Measurements from ENCODE around the gene PLXNB1. TPM values are rescaled to one million over a fixed set of nuclear protein-coding genes. Genes with fewer than 3 reads are reported as not detected.
A peak's percentile ranks its signal among the peaks of the same experiment; 100 is the strongest.

PLXNB1 gene
- total RNA-seq, 1 experiment from 2014 or later, result 24.6 TPM

- Histone ChIP-seq H3K9me3 (ENCODE audit: low read depth, low read length, poor library complexity, severe bottlenecking) (no peaks in the 10 kb centered on the region), H3K36me3 (ENCODE audit: insufficient read depth, low read length, poor library complexity, severe bottlenecking) (no peaks in the 10 kb centered on the region), H3K27ac (ENCODE audit: low read depth, low read length, poor library complexity, severe bottlenecking) (no peak overlapping the region), H3K4me1 (ENCODE audit: insufficient read depth, low read length, poor library complexity, severe bottlenecking) (no peaks in the 10 kb centered on the region), H3K4me3 (ENCODE audit: low read depth, low read length, poor library complexity, severe bottlenecking) (no peak overlapping the region), H3K27me3 (replicated peaks; ENCODE audit: insufficient read depth, low read depth, low read length, poor library complexity) (no peaks in the 10 kb centered on the region)
- ChIA-PET POLR2A (ENCODE audit: low non-redundant PET) (no interaction called here), CTCF (no interaction called here)
- TF ChIP-seq, protein P1, sequence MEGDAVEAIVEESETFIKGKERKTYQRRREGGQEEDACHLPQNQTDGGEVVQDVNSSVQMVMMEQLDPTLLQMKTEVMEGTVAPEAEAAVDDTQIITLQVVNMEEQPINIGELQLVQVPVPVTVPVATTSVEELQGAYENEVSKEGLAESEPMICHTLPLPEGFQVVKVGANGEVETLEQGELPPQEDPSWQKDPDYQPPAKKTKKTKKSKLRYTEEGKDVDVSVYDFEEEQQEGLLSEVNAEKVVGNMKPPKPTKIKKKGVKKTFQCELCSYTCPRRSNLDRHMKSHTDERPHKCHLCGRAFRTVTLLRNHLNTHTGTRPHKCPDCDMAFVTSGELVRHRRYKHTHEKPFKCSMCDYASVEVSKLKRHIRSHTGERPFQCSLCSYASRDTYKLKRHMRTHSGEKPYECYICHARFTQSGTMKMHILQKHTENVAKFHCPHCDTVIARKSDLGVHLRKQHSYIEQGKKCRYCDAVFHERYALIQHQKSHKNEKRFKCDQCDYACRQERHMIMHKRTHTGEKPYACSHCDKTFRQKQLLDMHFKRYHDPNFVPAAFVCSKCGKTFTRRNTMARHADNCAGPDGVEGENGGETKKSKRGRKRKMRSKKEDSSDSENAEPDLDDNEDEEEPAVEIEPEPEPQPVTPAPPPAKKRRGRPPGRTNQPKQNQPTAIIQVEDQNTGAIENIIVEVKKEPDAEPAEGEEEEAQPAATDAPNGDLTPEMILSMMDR (conservative IDR thresholded peaks at IDR 0.05; ENCODE audit: low read depth, low read length), result no peak
- TF ChIP-seq EZH2 (IDR thresholded peaks at IDR 0.05; ENCODE audit: borderline replicate concordance, low read depth, low read length, poor library complexity, severe bottlenecking), result no peak
- no peak for DNase-seq (ENCODE audit: low spot score)
- intact Hi-C loops (cut with micrococcal nuclease; ENCODE audit: unreplicated experiment), result no loop called here
- no TSS peak for BruUV-seq (replicated peaks)
These were observed 60.1 kb downstream of the PLXNB1 start for GRCh38 chr3:48369693-48370332.

DNA sequence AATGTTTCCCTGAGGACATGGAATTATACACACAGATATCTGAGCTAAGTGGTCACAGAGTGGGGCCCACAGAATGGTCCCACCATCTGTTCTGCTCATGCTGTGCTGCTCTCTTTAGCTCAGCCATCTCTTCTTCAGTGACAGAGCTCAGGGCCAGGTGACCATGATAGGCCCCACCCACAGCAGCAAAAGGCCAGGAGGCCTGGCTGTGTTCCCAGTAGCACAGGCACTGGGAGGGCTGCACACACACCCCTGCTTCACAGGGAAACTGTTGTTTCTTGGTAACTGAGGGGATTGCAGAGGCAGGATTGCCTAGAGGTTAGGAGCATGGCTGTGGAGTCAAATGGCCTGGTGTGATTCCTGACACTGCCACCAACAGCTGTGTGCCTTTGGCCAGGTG lies 62.7 kb downstream of the PLXNB1 start:
- no peaks in the 10 kb centered on the region for H3K36me3 ChIP-seq (ENCODE audit: insufficient read depth, low read length, poor library complexity, severe bottlenecking)
- CTCF ChIA-PET, result no interaction called here
- H3K4me1 ChIP-seq (ENCODE audit: insufficient read depth, low read length, poor library complexity, severe bottlenecking), result no peaks in the 10 kb centered on the region
- no TSS peak for BruUV-seq (replicated peaks)
- H3K9me3 ChIP-seq (ENCODE audit: low read depth, low read length, poor library complexity, severe bottlenecking), result no peaks in the 10 kb centered on the region
- DNase-seq (ENCODE audit: low spot score), result peak; percentile 1
- POLR2A ChIA-PET (ENCODE audit: low non-redundant PET), result no interaction called here
- no peak overlapping the region for H3K4me3 ChIP-seq (ENCODE audit: low read depth, low read length, poor library complexity, severe bottlenecking)
- intact Hi-C loops (cut with micrococcal nuclease; ENCODE audit: unreplicated experiment), result no loop called here
- no peak overlapping the region for H3K27ac ChIP-seq (ENCODE audit: low read depth, low read length, poor library complexity, severe bottlenecking)
- TF ChIP-seq, protein P1 (conservative IDR thresholded peaks at IDR 0.05; ENCODE audit: low read depth, low read length), result no peak
- no peak for TF ChIP-seq EZH2 (IDR thresholded peaks at IDR 0.05; ENCODE audit: borderline replicate concordance, low read depth, low read length, poor library complexity, severe bottlenecking)
- no peaks in the 10 kb centered on the region for H3K27me3 ChIP-seq (replicated peaks; ENCODE audit: insufficient read depth, low read depth, low read length, poor library complexity)

DNA sequence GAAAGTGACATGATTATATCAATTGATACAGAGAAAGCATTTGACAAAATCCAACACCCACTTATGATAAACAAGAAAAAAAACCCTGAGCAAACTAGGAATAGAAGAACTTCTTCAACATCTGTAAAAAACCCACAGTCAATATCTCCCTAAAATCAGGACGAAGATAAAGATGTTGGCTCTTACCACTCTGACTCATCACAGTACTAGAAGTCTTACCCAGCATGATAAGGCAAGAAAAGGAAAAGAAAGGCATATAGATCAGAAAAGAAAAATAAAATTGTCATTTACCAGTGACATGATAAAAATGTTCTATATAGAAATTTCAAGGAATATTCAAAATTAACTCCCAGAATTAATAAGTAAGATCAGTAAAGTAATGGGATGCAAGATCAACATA lies 65.0 kb downstream of the PLXNB1 start:
- TF ChIP-seq, protein P1 (conservative IDR thresholded peaks at IDR 0.05; ENCODE audit: low read depth, low read length), result no peak
- TF ChIP-seq EZH2 (IDR thresholded peaks at IDR 0.05; ENCODE audit: borderline replicate concordance, low read depth, low read length, poor library complexity, severe bottlenecking), result no peak
- POLR2A ChIA-PET (ENCODE audit: low non-redundant PET), result no interaction called here
- H3K27me3 ChIP-seq (replicated peaks; ENCODE audit: insufficient read depth, low read depth, low read length, poor library complexity), result no peaks in the 10 kb centered on the region
- no peaks in the 10 kb centered on the region for H3K4me1 ChIP-seq (ENCODE audit: insufficient read depth, low read length, poor library complexity, severe bottlenecking)
- BruUV-seq (replicated peaks), result no TSS peak
- intact Hi-C loops (cut with micrococcal nuclease; ENCODE audit: unreplicated experiment), result no loop called here
- H3K27ac ChIP-seq (ENCODE audit: low read depth, low read length, poor library complexity, severe bottlenecking), result no peak overlapping the region
- no peak overlapping the region for H3K4me3 ChIP-seq (ENCODE audit: low read depth, low read length, poor library complexity, severe bottlenecking)
- no peaks in the 10 kb centered on the region for H3K36me3 ChIP-seq (ENCODE audit: insufficient read depth, low read length, poor library complexity, severe bottlenecking)
- CTCF ChIA-PET, result no interaction called here
- no peaks in the 10 kb centered on the region for H3K9me3 ChIP-seq (ENCODE audit: low read depth, low read length, poor library complexity, severe bottlenecking)
- no peak for DNase-seq (ENCODE audit: low spot score)
